A549 (cell line): ENCODE data around the gene SLC15A2.

Experiments
- EP300 ChIP-seq, 2 experiments: fragments of >200 bp; sonication (Bioruptor Twin); formaldehyde crosslinking; IDR thresholded peaks; 2 replicates in 1 of 2; 3 replicates in 1 of 2; pipeline ENCODE4 v1.6.1; 2016 to 2017
- POLR2A ChIP-seq: IDR thresholded peaks from 2 replicates; pipeline ENCODE4 v1.6.1; 2012; ENCODE audit warnings: mild to moderate bottlenecking, low read length
- RAD21 ChIP-seq, 2 experiments: fragments of >200 bp in 1 of 2; sonication (Bioruptor Twin) in 1 of 2; formaldehyde crosslinking in 1 of 2; IDR thresholded peaks in 1 of 2; conservative IDR thresholded peaks in 1 of 2; 2 replicates in 1 of 2; 3 replicates in 1 of 2; pipeline ENCODE4 v1.6.1; 2012 to 2018; ENCODE audit warnings: inconsistent platforms in 1 of 2
- TF ChIP-seq, protein P1 (sequence below): fragments of >200 bp; sonication (Bioruptor Twin); formaldehyde crosslinking; IDR thresholded peaks from 3 replicates; pipeline ENCODE4 v1.5.1; 2016
- TF ChIP-seq, protein P2 (sequence below): IDR thresholded peaks from 2 replicates; pipeline ENCODE4 v1.6.1; 2012

DNA sequence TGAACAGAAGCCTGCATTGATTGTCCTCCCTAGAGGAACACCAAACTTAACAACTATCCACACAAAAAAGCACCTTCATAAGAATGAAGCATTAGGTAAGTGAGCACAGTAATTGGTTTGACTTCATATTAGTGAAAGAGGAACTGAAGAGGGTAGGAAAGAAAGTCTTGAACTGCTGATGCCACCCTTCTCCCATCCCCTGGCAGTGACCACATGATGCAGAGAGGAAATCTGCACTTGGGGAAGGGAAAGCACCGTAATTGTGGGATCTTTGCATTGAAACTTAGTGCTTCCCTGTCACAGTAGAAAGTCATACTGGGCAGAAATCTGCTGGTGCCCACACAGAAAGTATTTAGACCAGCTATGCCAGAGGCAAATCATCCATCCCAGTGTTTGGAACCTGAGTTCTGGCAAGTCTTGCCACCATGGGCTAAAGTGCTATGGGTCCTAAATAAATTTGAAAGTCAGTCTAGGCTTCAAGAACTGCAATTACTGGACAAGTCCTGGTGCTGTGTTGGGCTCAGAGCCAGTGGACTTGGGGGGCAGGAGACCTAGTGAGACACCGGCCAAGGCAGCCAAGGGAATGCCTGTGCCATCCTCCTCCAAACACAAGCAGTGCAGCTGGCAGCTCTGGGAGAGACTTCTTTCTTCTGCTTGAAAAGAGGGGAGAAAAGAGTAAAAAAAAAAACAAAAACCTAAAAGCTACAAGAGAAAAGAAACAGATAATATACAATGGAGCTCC lies 63.6 kb downstream of the SLC15A2 start:
- no peak for TF ChIP-seq RAD21 (conservative IDR thresholded peaks at IDR 0.05 in 1 of 2, IDR thresholded peaks at IDR 0.05 in 1 of 2)
- TF ChIP-seq, protein P1, sequence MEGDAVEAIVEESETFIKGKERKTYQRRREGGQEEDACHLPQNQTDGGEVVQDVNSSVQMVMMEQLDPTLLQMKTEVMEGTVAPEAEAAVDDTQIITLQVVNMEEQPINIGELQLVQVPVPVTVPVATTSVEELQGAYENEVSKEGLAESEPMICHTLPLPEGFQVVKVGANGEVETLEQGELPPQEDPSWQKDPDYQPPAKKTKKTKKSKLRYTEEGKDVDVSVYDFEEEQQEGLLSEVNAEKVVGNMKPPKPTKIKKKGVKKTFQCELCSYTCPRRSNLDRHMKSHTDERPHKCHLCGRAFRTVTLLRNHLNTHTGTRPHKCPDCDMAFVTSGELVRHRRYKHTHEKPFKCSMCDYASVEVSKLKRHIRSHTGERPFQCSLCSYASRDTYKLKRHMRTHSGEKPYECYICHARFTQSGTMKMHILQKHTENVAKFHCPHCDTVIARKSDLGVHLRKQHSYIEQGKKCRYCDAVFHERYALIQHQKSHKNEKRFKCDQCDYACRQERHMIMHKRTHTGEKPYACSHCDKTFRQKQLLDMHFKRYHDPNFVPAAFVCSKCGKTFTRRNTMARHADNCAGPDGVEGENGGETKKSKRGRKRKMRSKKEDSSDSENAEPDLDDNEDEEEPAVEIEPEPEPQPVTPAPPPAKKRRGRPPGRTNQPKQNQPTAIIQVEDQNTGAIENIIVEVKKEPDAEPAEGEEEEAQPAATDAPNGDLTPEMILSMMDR = no peak
- TF ChIP-seq EP300 (IDR thresholded peaks at IDR 0.05) = no peak
- TF ChIP-seq POLR2A = no peak
- TF ChIP-seq, protein P2, sequence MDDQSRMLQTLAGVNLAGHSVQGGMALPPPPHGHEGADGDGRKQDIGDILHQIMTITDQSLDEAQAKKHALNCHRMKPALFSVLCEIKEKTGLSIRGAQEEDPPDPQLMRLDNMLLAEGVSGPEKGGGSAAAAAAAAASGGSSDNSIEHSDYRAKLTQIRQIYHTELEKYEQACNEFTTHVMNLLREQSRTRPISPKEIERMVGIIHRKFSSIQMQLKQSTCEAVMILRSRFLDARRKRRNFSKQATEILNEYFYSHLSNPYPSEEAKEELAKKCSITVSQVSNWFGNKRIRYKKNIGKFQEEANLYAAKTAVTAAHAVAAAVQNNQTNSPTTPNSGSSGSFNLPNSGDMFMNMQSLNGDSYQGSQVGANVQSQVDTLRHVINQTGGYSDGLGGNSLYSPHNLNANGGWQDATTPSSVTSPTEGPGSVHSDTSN = no peak
